Measurements from ENCODE around the gene NIBAN1. TPM values are rescaled to one million over a fixed set of nuclear protein-coding genes. Genes with fewer than 3 reads are reported as not detected.

The NIBAN1 gene
- total RNA-seq, 1 donor from 2014 or later, result 0.45 TPM

DNA sequence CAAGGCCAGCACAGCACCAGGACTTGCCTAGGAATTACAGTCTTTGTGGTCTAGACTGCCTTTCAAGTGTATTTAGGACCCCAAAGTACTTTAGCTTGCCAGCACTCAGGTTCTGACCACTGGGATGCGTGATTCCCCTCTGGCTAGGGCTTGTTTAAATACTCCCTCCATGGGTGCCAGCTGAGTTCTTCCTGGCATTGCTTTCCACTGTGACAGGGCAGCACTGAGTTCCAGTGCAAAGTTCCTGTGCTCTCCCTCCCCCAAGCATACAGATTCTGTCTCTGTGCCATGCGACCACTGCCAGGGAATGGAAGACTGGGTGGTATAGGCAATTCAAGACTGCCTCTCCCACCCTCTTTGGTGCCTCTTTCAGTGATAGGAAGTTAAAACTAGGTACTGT, 45.9 kb downstream of the NIBAN1 start:
- no peaks in the 10 kb centered on the region for H3K4me1 Mint-ChIP-seq
- no peak for DNase-seq (ENCODE audit: low spot score in 2 of 2, unreplicated experiment in 2 of 2)
- no peak overlapping the region for H3K4me3 Mint-ChIP-seq
- no peaks in the 10 kb centered on the region for H3K27me3 Mint-ChIP-seq (ENCODE audit: low read depth)
- TF ChIP-seq, protein P1, sequence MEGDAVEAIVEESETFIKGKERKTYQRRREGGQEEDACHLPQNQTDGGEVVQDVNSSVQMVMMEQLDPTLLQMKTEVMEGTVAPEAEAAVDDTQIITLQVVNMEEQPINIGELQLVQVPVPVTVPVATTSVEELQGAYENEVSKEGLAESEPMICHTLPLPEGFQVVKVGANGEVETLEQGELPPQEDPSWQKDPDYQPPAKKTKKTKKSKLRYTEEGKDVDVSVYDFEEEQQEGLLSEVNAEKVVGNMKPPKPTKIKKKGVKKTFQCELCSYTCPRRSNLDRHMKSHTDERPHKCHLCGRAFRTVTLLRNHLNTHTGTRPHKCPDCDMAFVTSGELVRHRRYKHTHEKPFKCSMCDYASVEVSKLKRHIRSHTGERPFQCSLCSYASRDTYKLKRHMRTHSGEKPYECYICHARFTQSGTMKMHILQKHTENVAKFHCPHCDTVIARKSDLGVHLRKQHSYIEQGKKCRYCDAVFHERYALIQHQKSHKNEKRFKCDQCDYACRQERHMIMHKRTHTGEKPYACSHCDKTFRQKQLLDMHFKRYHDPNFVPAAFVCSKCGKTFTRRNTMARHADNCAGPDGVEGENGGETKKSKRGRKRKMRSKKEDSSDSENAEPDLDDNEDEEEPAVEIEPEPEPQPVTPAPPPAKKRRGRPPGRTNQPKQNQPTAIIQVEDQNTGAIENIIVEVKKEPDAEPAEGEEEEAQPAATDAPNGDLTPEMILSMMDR (IDR thresholded peaks at IDR 0.05; ENCODE audit: unreplicated experiment), result no peak
- peaks cover 5% of the 10 kb centered on the region for H3K36me3 Mint-ChIP-seq
- no peak overlapping the region for H3K27ac Mint-ChIP-seq
- H3K9me3 Mint-ChIP-seq, result peaks cover 34% of the 10 kb centered on the region

Other genes with a start within 250 kb of the NIBAN1 start
- 25.4 to 32.4 TPM (median 26.7 TPM) in 3 replicates for gene EDEM3, start 219.7 kb downstream of the NIBAN1 start, total RNA-seq
- 33.6 to 37.6 TPM (median 36.1 TPM) in 3 replicates for gene RNF2, start 71.0 kb upstream of the NIBAN1 start, total RNA-seq
- gene TRMT1L, start 182.4 kb upstream of the NIBAN1 start, total RNA-seq, result 16.0 to 20.6 TPM (median 16.7 TPM) in 3 replicates
- gene SWT1, start 182.7 kb upstream of the NIBAN1 start, total RNA-seq, result 8.0 to 8.6 TPM (median 8.1 TPM) in 3 replicates

All from mesothelial cell of epicardium (in vitro differentiated cells).